KMS-11 (cell line): Measurements from ENCODE around the gene EYA4.

Source experiments
- H2AFZ ChIP-seq: fragments of 200-600 bp; sonication (generic); 2 replicates; pipeline ENCODE4 v1.6.1; 2016; ENCODE audit warnings: antibody characterized with exemption, mixed run types, low read depth
- H3K27ac ChIP-seq: fragments of 200-600 bp; sonication (generic); 2 replicates; pipeline ENCODE4 v1.6.1; 2016; ENCODE audit warnings: mild to moderate bottlenecking, mixed run types
- H3K27me3 ChIP-seq: fragments of 200-600 bp; sonication (generic); 2 replicates; pipeline ENCODE4 v1.6.1; 2017; ENCODE audit warnings: mild to moderate bottlenecking, low read depth, mixed run types, moderate library complexity; ENCODE audit not compliant: insufficient read depth
- H3K36me3 ChIP-seq: fragments of 200-600 bp; sonication (generic); 2 replicates; pipeline ENCODE4 v1.6.1; 2017; ENCODE audit warnings: mild to moderate bottlenecking, mixed run types; ENCODE audit not compliant: insufficient read depth
- H3K4me1 ChIP-seq: fragments of 200-600 bp; sonication (generic); 2 replicates; pipeline ENCODE4 v1.6.1; 2016; ENCODE audit warnings: mild to moderate bottlenecking, low read depth, mixed run types; ENCODE audit not compliant: poor library complexity, severe bottlenecking
- H3K4me2 ChIP-seq: fragments of 200-600 bp; sonication (generic); 2 replicates; pipeline ENCODE4 v1.7.0; 2016; ENCODE audit warnings: mild to moderate bottlenecking, mixed run types
- H3K4me3 ChIP-seq: fragments of 200-600 bp; sonication (generic); IDR thresholded peaks from 2 replicates; pipeline ENCODE4 v1.6.1; 2017; ENCODE audit warnings: low read depth, low read length, mixed read lengths; ENCODE audit not compliant: insufficient read depth
- H3K79me2 ChIP-seq: fragments of 200-600 bp; sonication (generic); 2 replicates; pipeline ENCODE4 v1.6.1; 2016; ENCODE audit warnings: low read depth, mixed run types; ENCODE audit not compliant: insufficient read depth
- H3K9ac ChIP-seq: fragments of 200-600 bp; sonication (generic); 2 replicates; pipeline ENCODE4 v1.6.1; 2016; ENCODE audit warnings: mild to moderate bottlenecking, mixed run types
- H4K20me1 ChIP-seq: fragments of 200-600 bp; sonication (generic); 2 replicates; pipeline ENCODE4 v1.6.1; 2016; ENCODE audit warnings: mild to moderate bottlenecking, mixed run types; ENCODE audit not compliant: insufficient read depth
- CTCF ChIP-seq: fragments of 200-600 bp; sonication (generic); conservative IDR thresholded peaks from 2 replicates; pipeline ENCODE4 v1.6.1; 2017; ENCODE audit warnings: low read depth, mild to moderate bottlenecking, antibody characterized with exemption, low read length, moderate library complexity, mixed read lengths

Gene EYA4

GRCh38 chr6:133245422-133245903, 4.3 kb downstream of the EYA4 start:
- no peaks in the 10 kb centered on the region for H3K79me2 ChIP-seq
- no peaks in the 10 kb centered on the region for H3K27me3 ChIP-seq
- H4K20me1 ChIP-seq, result no peaks in the 10 kb centered on the region
- H3K27ac ChIP-seq, result no peak overlapping the region
- TF ChIP-seq CTCF, result no peak
- H3K4me2 ChIP-seq, result no peak overlapping the region
- peaks cover 10% of the 10 kb centered on the region for H3K4me1 ChIP-seq
- H2AFZ ChIP-seq, result no peak overlapping the region
- H3K36me3 ChIP-seq, result no peaks in the 10 kb centered on the region
- no peak overlapping the region for H3K4me3 ChIP-seq
- H3K9ac ChIP-seq, result no peak overlapping the region

GRCh38 chr6:133247581-133247980, 6.4 kb downstream of the EYA4 start:
- peaks cover 10% of the 10 kb centered on the region for H3K4me1 ChIP-seq
- no peaks in the 10 kb centered on the region for H3K36me3 ChIP-seq
- H3K4me2 ChIP-seq, result no peak overlapping the region
- no peaks in the 10 kb centered on the region for H3K27me3 ChIP-seq
- H3K9ac ChIP-seq, result no peak overlapping the region
- H3K79me2 ChIP-seq, result no peaks in the 10 kb centered on the region
- H3K4me3 ChIP-seq, result no peak overlapping the region
- no peak overlapping the region for H2AFZ ChIP-seq
- H3K27ac ChIP-seq, result no peak overlapping the region
- H4K20me1 ChIP-seq, result no peaks in the 10 kb centered on the region
- TF ChIP-seq CTCF, result no peak

- no peak for TF ChIP-seq CTCF
- peaks cover 10% of the 10 kb centered on the region for H3K4me1 ChIP-seq
- H3K4me3 ChIP-seq, result no peak overlapping the region
- H3K4me2 ChIP-seq, result no peak overlapping the region
- H3K36me3 ChIP-seq, result no peaks in the 10 kb centered on the region
- no peaks in the 10 kb centered on the region for H3K79me2 ChIP-seq
- no peaks in the 10 kb centered on the region for H4K20me1 ChIP-seq
- no peak overlapping the region for H3K9ac ChIP-seq
- no peak overlapping the region for H3K27ac ChIP-seq
- H3K27me3 ChIP-seq, result no peaks in the 10 kb centered on the region
- no peak overlapping the region for H2AFZ ChIP-seq
Observed at GRCh38 chr6:133248241-133249001, 7.3 kb downstream of the EYA4 start.

GRCh38 chr6:133251688-133252087, 10.5 kb downstream of the EYA4 start:
- H2AFZ ChIP-seq, result no peak overlapping the region
- peaks cover 6% of the 10 kb centered on the region for H3K4me1 ChIP-seq
- H3K9ac ChIP-seq, result no peak overlapping the region
- no peaks in the 10 kb centered on the region for H3K79me2 ChIP-seq
- no peak overlapping the region for H3K4me2 ChIP-seq
- no peaks in the 10 kb centered on the region for H3K36me3 ChIP-seq
- no peak for TF ChIP-seq CTCF
- H3K27me3 ChIP-seq, result no peaks in the 10 kb centered on the region
- no peak overlapping the region for H3K27ac ChIP-seq
- no peaks in the 10 kb centered on the region for H4K20me1 ChIP-seq
- H3K4me3 ChIP-seq, result no peak overlapping the region
